Measurements from ENCODE around the gene CACNA1A.

CACNA1A gene

DNA sequence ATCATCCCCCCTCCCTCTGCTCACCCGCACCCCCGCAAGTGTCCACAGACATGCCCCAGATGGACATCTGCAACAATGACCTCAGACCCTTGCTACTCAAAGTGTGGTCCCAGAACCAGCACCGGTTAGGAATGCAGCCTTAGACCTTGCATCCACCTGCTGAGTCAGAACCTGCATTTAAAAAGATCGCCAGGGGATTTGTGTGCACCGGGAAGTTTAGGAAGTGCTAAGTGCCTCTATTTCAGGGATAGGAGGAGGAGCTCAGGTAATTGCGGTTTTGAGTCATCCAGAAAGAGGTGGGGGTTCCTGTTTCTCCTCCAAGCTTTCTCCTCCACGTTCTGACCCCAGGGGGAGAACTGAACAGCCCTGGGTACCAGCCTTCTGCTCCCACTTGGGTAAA, 46.2 kb downstream of the CACNA1A start:
- Histone ChIP-seq H3K9me2 (ENCODE audit: low read depth, low read length) (no peaks in the 10 kb centered on the region), H3K27me3 (ENCODE audit: insufficient read depth, low read length) (no peaks in the 10 kb centered on the region), H2AFZ (ENCODE audit: low read length) (no peak overlapping the region), H3K27ac (ENCODE audit: low read depth, low read length, poor library complexity, severe bottlenecking) (no peak overlapping the region), H3K4me1 (ENCODE audit: insufficient read depth, low read length, severe bottlenecking) (no peaks in the 10 kb centered on the region), H3K79me2 (ENCODE audit: insufficient read depth, low read length) (no peaks in the 10 kb centered on the region), H4K20me1 (ENCODE audit: insufficient read depth, low read length) (no peaks in the 10 kb centered on the region), H3K9ac (ENCODE audit: low read length) (no peak overlapping the region), H3K36me3 (ENCODE audit: insufficient read depth, low read length) (no peaks in the 10 kb centered on the region), H3K9me3 (ENCODE audit: low read length) (no peaks in the 10 kb centered on the region), H3K4me3 (ENCODE audit: low read depth, low read length, poor library complexity, severe bottlenecking) (no peak overlapping the region), H3F3A (ENCODE audit: insufficient read depth, low read length) (no peaks in the 10 kb centered on the region), H3K4me2 (ENCODE audit: low read length) (no peak overlapping the region)
- no peak for TF ChIP-seq EZH2 (IDR thresholded peaks at IDR 0.05; ENCODE audit: borderline replicate concordance, low read length)
- TF ChIP-seq CTCF (IDR thresholded peaks at IDR 0.05; ENCODE audit: low read length), result no peak

GRCh38 chr19:13459351-13459750, 46.9 kb downstream of the CACNA1A start:
- Histone ChIP-seq H3F3A (ENCODE audit: insufficient read depth, low read length) (no peaks in the 10 kb centered on the region), H3K9me2 (ENCODE audit: low read depth, low read length) (no peaks in the 10 kb centered on the region), H3K4me3 (ENCODE audit: low read depth, low read length, poor library complexity, severe bottlenecking) (no peak overlapping the region), H3K4me2 (ENCODE audit: low read length) (no peak overlapping the region), H3K36me3 (ENCODE audit: insufficient read depth, low read length) (no peaks in the 10 kb centered on the region), H3K27me3 (ENCODE audit: insufficient read depth, low read length) (no peaks in the 10 kb centered on the region), H3K27ac (ENCODE audit: low read depth, low read length, poor library complexity, severe bottlenecking) (no peak overlapping the region), H3K9me3 (ENCODE audit: low read length) (no peaks in the 10 kb centered on the region), H3K9ac (ENCODE audit: low read length) (no peak overlapping the region), H3K79me2 (ENCODE audit: insufficient read depth, low read length) (no peaks in the 10 kb centered on the region), H2AFZ (ENCODE audit: low read length) (no peak overlapping the region), H4K20me1 (ENCODE audit: insufficient read depth, low read length) (no peaks in the 10 kb centered on the region), H3K4me1 (ENCODE audit: insufficient read depth, low read length, severe bottlenecking) (no peaks in the 10 kb centered on the region)
- no peak for TF ChIP-seq CTCF (IDR thresholded peaks at IDR 0.05; ENCODE audit: low read length)
- no peak for TF ChIP-seq EZH2 (IDR thresholded peaks at IDR 0.05; ENCODE audit: borderline replicate concordance, low read length)

DNA sequence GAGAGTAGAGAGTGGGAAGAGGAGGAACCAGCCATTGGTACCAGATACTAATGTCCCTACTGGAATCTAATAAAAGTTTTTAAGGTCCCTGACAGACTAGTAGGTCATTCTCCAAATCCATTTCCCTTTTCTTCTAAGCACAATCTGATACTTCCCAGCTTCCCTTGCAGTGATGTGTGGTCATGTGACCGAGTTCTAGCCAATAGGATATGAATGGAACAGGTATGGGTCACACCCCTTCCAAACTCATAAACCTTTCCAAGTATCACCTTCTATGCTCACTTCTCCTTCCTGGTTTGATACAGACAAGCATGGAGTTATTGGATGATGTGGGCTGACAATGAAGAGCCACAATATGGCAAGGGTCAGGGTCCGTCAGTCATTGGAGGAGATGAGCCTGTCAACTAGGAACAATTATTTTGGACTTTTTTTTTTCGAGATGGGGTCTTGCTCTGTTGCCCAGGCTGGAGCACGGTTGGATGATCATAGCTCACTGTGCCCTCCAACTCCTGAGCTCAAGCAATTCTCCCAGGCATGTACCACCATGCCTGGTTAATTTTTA, 54.8 kb downstream of the CACNA1A start:
- no peak overlapping the region for H2AFZ ChIP-seq (ENCODE audit: low read length)
- H3K79me2 ChIP-seq (ENCODE audit: insufficient read depth, low read length), result no peaks in the 10 kb centered on the region
- no peaks in the 10 kb centered on the region for H3K27me3 ChIP-seq (ENCODE audit: insufficient read depth, low read length)
- no peaks in the 10 kb centered on the region for H3K9me2 ChIP-seq (ENCODE audit: low read depth, low read length)
- no peaks in the 10 kb centered on the region for H3K36me3 ChIP-seq (ENCODE audit: insufficient read depth, low read length)
- no peak overlapping the region for H3K27ac ChIP-seq (ENCODE audit: low read depth, low read length, poor library complexity, severe bottlenecking)
- TF ChIP-seq EZH2 (IDR thresholded peaks at IDR 0.05; ENCODE audit: borderline replicate concordance, low read length), result no peak
- no peak for TF ChIP-seq CTCF (IDR thresholded peaks at IDR 0.05; ENCODE audit: low read length)
- H3F3A ChIP-seq (ENCODE audit: insufficient read depth, low read length), result no peaks in the 10 kb centered on the region
- H3K9ac ChIP-seq (ENCODE audit: low read length), result no peak overlapping the region
- H3K9me3 ChIP-seq (ENCODE audit: low read length), result 0 out of 2 replicates have a peak, but pooled peaks cover 3% of the 10 kb centered on the region
- no peak overlapping the region for H3K4me3 ChIP-seq (ENCODE audit: low read depth, low read length, poor library complexity, severe bottlenecking)
- no peak overlapping the region for H3K4me2 ChIP-seq (ENCODE audit: low read length)
- H4K20me1 ChIP-seq (ENCODE audit: insufficient read depth, low read length), result no peaks in the 10 kb centered on the region
- H3K4me1 ChIP-seq (ENCODE audit: insufficient read depth, low read length, severe bottlenecking), result no peaks in the 10 kb centered on the region
